Psoas muscle (tissue), 8 donors: ENCODE results near the gene SRSF6. TPM values are rescaled to one million over a fixed set of nuclear protein-coding genes. Genes with fewer than 3 reads are reported as not detected.
A peak's percentile ranks its signal among the peaks of the same experiment; 100 is the strongest.

Experiments used
- ATAC-seq, 4 donors: fragments of 200-7000 bp; cut with Tn5 transposase; one replicate each; pipeline ENCODE4 v1.9.1; 2020; ENCODE audit warnings: moderate library complexity in 3 of 4, mild to moderate bottlenecking in 2 of 4
- DNase-seq, 2 donors: peaks; one replicate each; pipeline ENCODE4 v3.0.0-alpha.2; 2020
- H3K27ac ChIP-seq: fragments of 200-600 bp; one replicate; pipeline ENCODE4 v1.8.0; 2022
- H3K27me3 ChIP-seq, 3 donors: fragments of 200-600 bp in 1 of 3; one replicate each; pipeline versions ENCODE4 v1.6.1 to v1.8.0; 2013 to 2022; ENCODE audit warnings: low read length in 2 of 3, mild to moderate bottlenecking in 2 of 3, moderate library complexity in 1 of 3; ENCODE audit not compliant: insufficient read depth in 3 of 3
- H3K36me3 ChIP-seq, 2 donors: fragments of 200-600 bp in 1 of 2; one replicate each; pipeline versions ENCODE4 v1.6.1 to v1.8.0; 2013 to 2022; ENCODE audit warnings: low read depth in 1 of 2, mild to moderate bottlenecking in 1 of 2, moderate library complexity in 1 of 2; ENCODE audit not compliant: insufficient read depth in 1 of 2
- H3K4me1 ChIP-seq: fragments of 200-600 bp; one replicate; pipeline ENCODE4 v1.8.0; 2022
- H3K4me3 ChIP-seq: fragments of 200-600 bp; one replicate; pipeline ENCODE4 v1.8.0; 2022; ENCODE audit warnings: mild to moderate bottlenecking
- H3K9me3 ChIP-seq: fragments of 200-600 bp; one replicate; pipeline ENCODE4 v1.8.0; 2022
- CTCF ChIP-seq: fragments of 200-600 bp; IDR thresholded peaks from one replicate; pipeline ENCODE4 v1.8.0; 2022; ENCODE audit warnings: antibody characterized with exemption
- WGBS, 3 donors: extraction: QIAGEN DNeasy Blood & Tissue Kit; methylation state at CpG; one replicate each; pipeline versions ENCODE4 v1.1.6 to v1.1.7; 2013; 5-methylcytosine and 5-hydroxymethylcytosine counted together
- intact Hi-C, 2 donors: fragments of 100-400 bp; cut with DNase I; formaldehyde crosslinking; loops; one replicate each; pipeline versions ENCODE4 v1.11.0 to v1.14.2; 2022
- polyA plus RNA-seq, 3 donors: library from polyadenylated mRNA; stranded (reverse); fragments of 200-250 nt; gene quantifications; one replicate each; pipeline ENCODE4 v1.2.3, GENCODE V29; 2013
- total RNA-seq, 4 donors: library from RNA; stranded (reverse); fragmentation: NEBNext Ultra II Directional in 2 of 4; extraction: Animal tissue kit (Norgen Biotek cat#: 25700) in 2 of 4; gene quantifications; one replicate each; pipeline versions ENCODE4 v1.2.1 to v1.2.4, GENCODE V29; 2021 to 2023
- donor health status: healthy with polysubstance abuse.
- donor health status: DM: no; HTN: no; CAD: no; lungs with moderate emphysema.
- donor health status: Bipolar disorder and iron deficiency.
- donor health status: healthy.
- donor health status: DM: yes; HTN: yes; CAD: no.
- donor health status: DM: no; HTN: no; CAD: no.
- donor health status: DM: no; HTN: no; CAD: no.
- donor health status: DM: yes; HTN: yes; CAD: no.

SRSF6 gene
- total and polyA plus RNA-seq, 7 donors = 26.3 to 76.9 (median 38.9) TPM

- no peaks in the 10 kb centered on the region for H3K9me3 ChIP-seq
- H3K27me3 ChIP-seq = no peaks in the 10 kb centered on the region
- H3K27ac ChIP-seq = no peak overlapping the region
- no peak for TF ChIP-seq CTCF
- peaks cover 28% of the 10 kb centered on the region for H3K4me1 ChIP-seq
- DNase-seq (no peak), ATAC-seq (no peak)
- no peak overlapping the region for H3K4me3 ChIP-seq
- peaks cover 14 to 91% of the 10 kb centered on the region in 2 donors for H3K36me3 ChIP-seq
- 88 to 95% (median 94%) methylated on average over 4 of the region's 4 CpGs for WGBS, 3 donors
- intact Hi-C loops = loop anchor here in 1 of 2 donors (5.0 kb wide), 1 partner anchor 44 kb away; the partner anchor contains the start of gene L3MBTL1
Measured at GRCh38 chr20:43462660-43463526, 5.2 kb downstream of the SRSF6 start.

GRCh38 chr20:43463527-43464218, 6.0 kb downstream of the SRSF6 start:
- ATAC-seq (no peak), DNase-seq (no peak)
- no peaks in the 10 kb centered on the region for H3K27me3 ChIP-seq
- peaks cover 28% of the 10 kb centered on the region for H3K4me1 ChIP-seq
- 64 to 74% (median 66%) methylated on average over 3 of the region's 3 CpGs for WGBS, 3 donors
- intact Hi-C loops = loop anchor here in 1 of 2 donors (5.0 kb wide), 1 partner anchor 44 kb away; the partner anchor contains the start of gene L3MBTL1
- no peak for TF ChIP-seq CTCF
- H3K27ac ChIP-seq = no peak overlapping the region
- H3K9me3 ChIP-seq = no peaks in the 10 kb centered on the region
- peaks cover 14 to 99% of the 10 kb centered on the region in 2 donors for H3K36me3 ChIP-seq
- H3K4me3 ChIP-seq = no peak overlapping the region

- no peak for DNase-seq
- WGBS, 3 donors = 93 to 95% (median 93%) methylated on average over 9 of the region's 9 CpGs
- peaks cover 25% of the 10 kb centered on the region for H3K4me1 ChIP-seq
- no peak overlapping the region for H3K4me3 ChIP-seq
- H3K27ac ChIP-seq = no peak overlapping the region
- ATAC-seq = no peak
- no peak for TF ChIP-seq CTCF
- peaks cover 14 to 100% of the 10 kb centered on the region in 2 donors for H3K36me3 ChIP-seq
- no peaks in the 10 kb centered on the region for H3K9me3 ChIP-seq
- intact Hi-C loops = loop anchor here in 1 of 2 donors (5.0 kb wide), 1 partner anchor 43 kb away; the partner anchor contains the start of gene L3MBTL1
- H3K27me3 ChIP-seq = no peaks in the 10 kb centered on the region
Measured at GRCh38 chr20:43464219-43464790, 6.6 kb downstream of the SRSF6 start.

GRCh38 chr20:43465625-43465943, 7.9 kb downstream of the SRSF6 start:
- no peak for TF ChIP-seq CTCF
- no peaks in the 10 kb centered on the region for H3K27me3 ChIP-seq
- ATAC-seq (peak in 2 of 4 donors; percentile 21 to 25), DNase-seq (no peak)
- 98 to 100% (median 98%) methylated on average over 2 of the region's 2 CpGs for whole genome bisulfite sequencing, 3 donors
- peaks cover 18% of the 10 kb centered on the region for H3K4me1 ChIP-seq
- intact Hi-C loops = no loop called here
- H3K27ac ChIP-seq = no peak overlapping the region
- H3K4me3 ChIP-seq = no peak overlapping the region
- H3K36me3 ChIP-seq = peaks cover 14 to 95% of the 10 kb centered on the region in 2 donors
- H3K9me3 ChIP-seq = no peaks in the 10 kb centered on the region
